ENCODE measurements around the gene GGT6. TPM values are rescaled to one million over a fixed set of nuclear protein-coding genes. Genes with fewer than 3 reads are reported as not detected.

Gene GGT6
- total and polyA plus RNA-seq, 2 of the 13 experiments (the other 11 are each of a cell fraction or from before 2014, with no cell fraction given), result 0.16 to 0.80 TPM

- TF ChIP-seq ZC3H13 (CRISPR knock-in tag; IDR thresholded peaks at IDR 0.05) (no peak), ZNF75D (CRISPR knock-in tag; IDR thresholded peaks at IDR 0.05; ENCODE audit: borderline replicate concordance) (no peak)
These were observed 39.3 kb downstream of the GGT6 start (continued) for GRCh38 chr17:4520894-4521600.

GRCh38 chr17:4520060-4520893 is 40.1 kb downstream of the GGT6 start:
- ChIA-PET CTCF (ENCODE audit: low intra/inter-chr PET ratio, low total read pairs) (no interaction called here), POLR2A (no interaction called here)
- FAIRE-seq, result no peak
- H3K4me2 ChIP-seq (ENCODE audit: low read depth, low read length), result no peak overlapping the region
- H3K79me2 ChIP-seq (ENCODE audit: insufficient read depth, low read length), result no peaks in the 10 kb centered on the region
- no peak overlapping the region for H2AFZ ChIP-seq (ENCODE audit: low read length)
- no peak overlapping the region for H3K9ac ChIP-seq (ENCODE audit: insufficient read depth, low read depth, low read length)
- BruUV-seq (replicated peaks), result no TSS peak
- in situ Hi-C loops (cut with HindIII; ENCODE audit: extremely low pct_ligation_motif_present, low pct_unique_long_range_greater_than_20kb) (no loop called here), intact Hi-C loops (cut with micrococcal nuclease; ENCODE audit: unreplicated experiment) (no loop called here)
- H3K27me3 ChIP-seq (ENCODE audit: control insufficient read depth in 1 of 2, insufficient read depth in 2 of 2, low read length in 2 of 2), result peaks cover 4 to 67% of the 10 kb centered on the region in 2 experiments
- H3K36me3 ChIP-seq (replicated peaks in 1 of 2; ENCODE audit: control insufficient read depth in 1 of 2, insufficient read depth in 2 of 2, low read length in 2 of 2), result no peaks in the 10 kb centered on the region
- ATAC-seq, result no peak
- no peaks in the 10 kb centered on the region for H4K20me1 ChIP-seq (ENCODE audit: insufficient read depth, low read length)
- no peak overlapping the region for H3K27ac ChIP-seq (ENCODE audit: extremely low read length, insufficient read depth, low read length)
- no peaks in the 10 kb centered on the region for H3K9me3 ChIP-seq (ENCODE audit: low read length)
- no peak for DNase-seq (ENCODE audit: low spot score)
- H3K4me3 ChIP-seq (replicated peaks in 1 of 3; ENCODE audit: insufficient read depth in 1 of 3, low read depth in 2 of 3, low read length in 3 of 3), result peak overlapping the region in 1 of 3 experiments; percentile 44; a peak in 1 of 6 replicates
- WGBS (ENCODE audit: low lambda C conversion rate), result 58% methylated on average over 14 of the region's 19 CpGs
- H3K4me1 ChIP-seq (ENCODE audit: insufficient read depth, low read length), result peaks cover 15% of the 10 kb centered on the region
- TF ChIP-seq TARDBP (CRISPR knock-in tag; IDR thresholded peaks at IDR 0.05) (no peak), ZBTB4 (CRISPR knock-in tag; IDR thresholded peaks at IDR 0.05; ENCODE audit: borderline replicate concordance) (no peak), SAP130 (CRISPR knock-in tag; IDR thresholded peaks at IDR 0.05; ENCODE audit: low read depth) (no peak), MIER2 (CRISPR knock-in tag; IDR thresholded peaks at IDR 0.05) (no peak), PHB2 (IDR thresholded peaks at IDR 0.05; ENCODE audit: partially characterized antibody) (no peak), ZNF501 (CRISPR knock-in tag; IDR thresholded peaks at IDR 0.05) (no peak), REL (CRISPR knock-in tag; conservative IDR thresholded peaks at IDR 0.05) (no peak), ZKSCAN1 (IDR thresholded peaks at IDR 0.05; ENCODE audit: low read length) (no peak), MAFF (IDR thresholded peaks at IDR 0.05; ENCODE audit: low read depth, low read length) (no peak)
